NB4 (cell line): ENCODE data around the gene MDN1.

Source experiments
- CTCF ChIP-seq: IDR thresholded peaks from one replicate; pipeline ENCODE4 v1.5.1; 2012; ENCODE audit warnings: low read depth, low read length
- POLR2A ChIP-seq: IDR thresholded peaks from 2 replicates; pipeline ENCODE4 v1.6.1; 2011; ENCODE audit warnings: mild to moderate bottlenecking; ENCODE audit not compliant: insufficient read length; ENCODE audit errors: extremely low read depth

GRCh38 chr6:89724981-89725380 lies 94.6 kb downstream of the MDN1 start:
- TF ChIP-seq POLR2A, result no peak
- no peak for TF ChIP-seq CTCF
